HK-2 (cell line): Measurements from ENCODE around the gene ERAP2.

Experiments used
- DNase-seq: peaks from one replicate; pipeline ENCODE4 v3.0.0-alpha.2; 2018; ENCODE audit not compliant: unreplicated experiment

The ERAP2 gene

DNA sequence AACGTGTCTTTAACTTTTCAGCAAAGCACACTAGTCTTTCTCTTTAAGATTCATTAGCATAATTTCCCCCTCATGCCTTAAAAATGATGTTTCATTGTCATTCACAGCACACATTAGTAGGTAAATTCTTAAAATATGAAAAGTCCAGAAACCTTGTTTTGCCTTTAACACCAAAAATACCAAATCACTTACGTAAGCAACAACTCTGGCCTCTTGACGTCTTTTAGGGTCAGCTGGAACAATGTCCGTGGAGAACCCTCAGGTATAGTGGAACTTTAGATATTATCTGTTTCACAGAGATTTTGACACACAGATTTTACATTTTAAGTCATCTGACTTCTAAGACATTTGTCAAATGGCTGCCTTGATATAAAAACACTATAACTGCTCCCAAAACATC, 90.5 kb downstream of the ERAP2 start:
- DNase-seq, result no peak

GRCh38 chr5:96967400-96967799, 91.1 kb downstream of the ERAP2 start:
- DNase-seq, result no peak

- no peak for DNase-seq
These were observed 91.8 kb downstream of the ERAP2 start for GRCh38 chr5:96968074-96968473.

DNA sequence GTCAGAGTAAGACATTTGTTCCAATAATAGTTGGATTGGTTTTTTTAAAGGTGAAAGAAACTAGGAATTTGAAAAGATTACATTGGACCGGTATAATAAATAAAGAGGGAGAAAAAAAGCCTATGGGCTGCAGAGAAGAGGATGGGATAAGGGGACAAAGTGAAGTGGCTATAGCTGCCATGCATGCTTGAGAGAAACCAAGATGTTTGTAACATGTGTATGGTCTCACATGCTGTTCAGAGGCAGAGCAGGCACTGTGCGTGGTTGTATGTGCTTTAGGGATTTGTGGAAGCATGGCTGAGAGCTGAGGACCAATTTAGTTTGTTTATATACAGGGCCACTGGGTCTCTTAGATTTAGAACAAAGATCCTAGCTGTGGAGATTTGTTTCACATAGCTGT, 92.3 kb downstream of the ERAP2 start:
- no peak for DNase-seq
